Transverse colon (tissue), 4 donors: ENCODE results near the gene PCDHGB4.

ENCODE experiments used
- EP300 ChIP-seq: sonication (generic); formaldehyde crosslinking; IDR thresholded peaks from one replicate; pipeline ENCODE4 v1.6.1; 2017; ENCODE audit warnings: antibody characterized with exemption, low read depth
- POLR2A ChIP-seq: fragments of 450-650 bp; IDR thresholded peaks from one replicate; pipeline ENCODE4 v1.6.1; 2016; ENCODE audit warnings: antibody characterized with exemption, mild to moderate bottlenecking, moderate library complexity
- POLR2AphosphoS5 ChIP-seq, 3 donors: sonication (generic); formaldehyde crosslinking; IDR thresholded peaks; one replicate each; pipeline ENCODE4 v1.6.1; 2016; ENCODE audit warnings: antibody characterized with exemption in 3 of 3
- TF ChIP-seq, protein P1 (sequence below), 5 experiments: fragments of 200-600 bp in 3 of 5; fragments of 450-650 bp in 2 of 5; sonication (generic) in 3 of 5; IDR thresholded peaks; 1 replicate in 2 of 5; 2 replicates in 3 of 5; pipeline ENCODE4 v1.5.1; 2016 to 2017; ENCODE audit warnings: antibody characterized with exemption in 5 of 5, inconsistent platforms in 3 of 5, mild to moderate bottlenecking in 2 of 5, moderate library complexity in 1 of 5

DNA sequence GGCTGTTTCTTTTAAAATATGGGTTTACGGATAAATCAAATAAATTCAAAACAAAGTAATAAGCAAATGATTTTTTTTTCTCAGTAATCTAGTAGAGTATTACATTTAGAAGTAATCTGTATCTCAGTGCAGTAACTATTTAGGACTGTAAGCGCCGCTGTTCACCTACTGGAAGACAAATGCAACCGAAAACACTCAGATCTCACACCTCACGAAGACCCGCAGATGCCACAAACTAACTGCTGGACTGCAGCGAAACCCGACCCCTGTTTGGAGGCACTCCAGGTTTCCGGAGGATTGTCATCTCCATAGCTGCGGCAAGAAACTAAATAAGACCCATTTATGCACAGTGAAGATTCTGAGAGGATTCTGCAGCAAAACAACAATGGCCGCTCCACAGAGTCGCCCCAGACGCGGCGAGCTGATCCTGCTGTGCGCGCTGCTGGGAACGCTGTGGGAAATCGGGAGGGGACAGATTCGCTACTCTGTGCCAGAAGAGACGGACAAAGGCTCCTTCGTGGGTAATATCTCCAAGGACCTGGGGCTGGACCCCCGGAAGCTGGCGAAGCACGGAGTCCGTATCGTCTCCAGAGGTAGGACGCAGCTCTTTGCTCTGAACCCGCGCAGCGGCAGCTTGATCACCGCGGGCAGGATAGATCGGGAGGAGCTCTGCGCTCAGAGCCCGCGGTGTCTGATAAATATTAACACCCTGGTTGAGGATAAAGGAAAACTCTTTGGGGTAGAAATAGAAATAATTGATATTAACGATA lies 5.1 kb downstream of the PCDHGB4 start, which contains the start of gene PCDHGA8:
- TF ChIP-seq, protein P1, sequence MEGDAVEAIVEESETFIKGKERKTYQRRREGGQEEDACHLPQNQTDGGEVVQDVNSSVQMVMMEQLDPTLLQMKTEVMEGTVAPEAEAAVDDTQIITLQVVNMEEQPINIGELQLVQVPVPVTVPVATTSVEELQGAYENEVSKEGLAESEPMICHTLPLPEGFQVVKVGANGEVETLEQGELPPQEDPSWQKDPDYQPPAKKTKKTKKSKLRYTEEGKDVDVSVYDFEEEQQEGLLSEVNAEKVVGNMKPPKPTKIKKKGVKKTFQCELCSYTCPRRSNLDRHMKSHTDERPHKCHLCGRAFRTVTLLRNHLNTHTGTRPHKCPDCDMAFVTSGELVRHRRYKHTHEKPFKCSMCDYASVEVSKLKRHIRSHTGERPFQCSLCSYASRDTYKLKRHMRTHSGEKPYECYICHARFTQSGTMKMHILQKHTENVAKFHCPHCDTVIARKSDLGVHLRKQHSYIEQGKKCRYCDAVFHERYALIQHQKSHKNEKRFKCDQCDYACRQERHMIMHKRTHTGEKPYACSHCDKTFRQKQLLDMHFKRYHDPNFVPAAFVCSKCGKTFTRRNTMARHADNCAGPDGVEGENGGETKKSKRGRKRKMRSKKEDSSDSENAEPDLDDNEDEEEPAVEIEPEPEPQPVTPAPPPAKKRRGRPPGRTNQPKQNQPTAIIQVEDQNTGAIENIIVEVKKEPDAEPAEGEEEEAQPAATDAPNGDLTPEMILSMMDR (IDR thresholded peaks at IDR 0.05), result no peak
- TF ChIP-seq POLR2AphosphoS5 (IDR thresholded peaks at IDR 0.05), result no peak
- TF ChIP-seq POLR2A, result no peak
- no peak for TF ChIP-seq EP300
